ENCODE data around the gene CHAC2.

- TF ChIP-seq CTCF (IDR thresholded peaks at IDR 0.05) (no peak), POLR2A (IDR thresholded peaks at IDR 0.05) (no peak)
Observed at GRCh38 chr2:53769318-53769945, 1.8 kb downstream of the CHAC2 start.
